Measurements from ENCODE around the gene FMO3.

Gene FMO3

DNA sequence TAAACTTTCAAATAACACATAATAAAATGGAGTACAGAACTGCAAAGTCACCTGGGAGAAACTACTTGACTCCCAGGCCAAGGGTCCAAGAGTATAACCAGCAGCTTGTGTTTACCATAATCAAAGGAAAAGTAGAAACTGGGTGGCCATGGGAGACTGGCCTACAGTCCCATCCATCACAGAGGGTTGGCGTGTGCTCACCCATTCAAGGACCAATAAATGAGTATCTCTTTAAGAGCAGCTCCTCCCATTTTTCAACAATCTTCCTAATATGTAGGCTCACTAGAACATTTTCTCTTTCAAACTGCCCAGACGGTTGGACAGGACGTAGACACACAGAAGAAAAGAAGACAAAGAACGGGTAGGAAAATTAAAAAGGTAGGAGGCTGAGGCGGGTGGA is at the start of gene FMO3:
TSS of gene FMO3 (plus strand) at position 302 of the 400 bp plus-strand sequence. CDS start 1,754 bp downstream, outside the sequence.
- DNase-seq (ENCODE audit: low read depth in 2 of 2), result no peak

DNA sequence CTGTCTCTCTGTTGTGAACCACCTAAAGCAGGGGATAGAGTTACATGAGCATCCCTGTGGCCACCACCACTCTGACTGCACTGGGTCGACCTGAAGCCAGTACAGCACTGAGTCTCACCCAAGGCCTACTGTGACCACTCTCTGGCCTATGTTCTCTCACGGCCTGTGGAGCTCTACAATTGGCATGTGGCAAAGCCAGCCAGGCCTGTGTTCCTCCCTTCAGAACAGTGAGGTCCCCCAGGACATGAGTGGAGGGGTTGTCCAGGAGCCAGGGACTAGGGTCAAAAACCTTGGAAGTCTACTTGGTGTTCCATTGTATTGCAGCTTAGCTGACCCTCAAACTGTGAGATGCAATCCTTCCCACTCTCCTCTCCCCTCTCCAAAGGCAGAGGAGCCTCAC is 42.7 kb upstream of the FMO3 start:
- DNase-seq (ENCODE audit: low read depth in 2 of 2), result no peak

DNA sequence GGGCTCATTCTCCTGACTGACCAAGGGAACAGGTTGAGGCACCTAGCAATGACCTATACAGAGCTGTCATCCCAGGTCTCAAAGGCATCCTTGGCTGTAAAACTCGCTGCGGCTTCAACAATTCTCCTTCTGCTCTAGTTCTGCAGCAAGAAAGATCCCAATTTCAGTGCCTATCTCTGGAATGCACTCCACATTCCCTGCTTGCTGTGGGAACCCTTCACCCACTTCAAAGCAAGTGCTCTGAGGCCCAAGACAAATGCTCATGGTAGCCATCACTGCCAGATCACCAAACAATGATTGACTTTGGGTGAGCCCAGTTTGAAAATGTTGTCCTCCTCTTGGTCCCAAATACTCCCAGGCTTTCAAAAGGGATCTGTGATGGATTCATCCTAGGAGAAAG is 37.7 kb upstream of the FMO3 start:
- DNase-seq (ENCODE audit: low read depth in 2 of 2), result no peak

DNA sequence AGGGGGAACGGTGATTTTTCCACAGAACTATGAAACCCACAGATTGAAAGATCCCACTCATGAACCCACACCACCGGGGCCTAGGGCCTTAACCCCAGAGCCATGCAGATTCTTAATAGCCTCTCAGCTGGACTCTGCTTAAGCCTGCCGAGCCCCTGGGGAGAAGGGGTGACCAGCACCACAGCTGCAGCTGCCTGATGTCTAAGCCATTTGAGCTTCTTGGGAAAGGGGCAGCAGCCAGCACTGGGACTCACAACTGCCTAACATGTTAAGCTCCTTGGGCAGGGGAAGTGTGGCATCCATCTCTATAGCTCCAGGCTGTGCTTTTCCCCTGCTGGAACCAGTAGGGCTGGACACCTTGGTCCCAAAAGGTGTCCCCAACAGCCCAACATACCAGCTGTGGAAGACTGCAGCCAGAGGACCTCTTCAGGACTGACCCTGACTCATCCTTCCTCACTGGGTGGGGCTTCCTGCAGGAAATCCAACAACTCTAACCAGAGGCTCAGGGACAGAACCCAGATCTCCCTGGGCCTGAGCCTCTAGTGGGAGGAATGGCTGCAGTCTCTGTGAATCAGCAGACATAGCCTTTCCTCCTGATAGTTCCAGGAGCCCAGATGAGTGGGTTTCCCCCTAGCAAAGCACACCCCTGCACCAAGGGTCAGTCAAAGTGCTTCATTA is 34.6 kb upstream of the FMO3 start:
- DNase-seq (ENCODE audit: low read depth in 2 of 2), result no peak

DNA sequence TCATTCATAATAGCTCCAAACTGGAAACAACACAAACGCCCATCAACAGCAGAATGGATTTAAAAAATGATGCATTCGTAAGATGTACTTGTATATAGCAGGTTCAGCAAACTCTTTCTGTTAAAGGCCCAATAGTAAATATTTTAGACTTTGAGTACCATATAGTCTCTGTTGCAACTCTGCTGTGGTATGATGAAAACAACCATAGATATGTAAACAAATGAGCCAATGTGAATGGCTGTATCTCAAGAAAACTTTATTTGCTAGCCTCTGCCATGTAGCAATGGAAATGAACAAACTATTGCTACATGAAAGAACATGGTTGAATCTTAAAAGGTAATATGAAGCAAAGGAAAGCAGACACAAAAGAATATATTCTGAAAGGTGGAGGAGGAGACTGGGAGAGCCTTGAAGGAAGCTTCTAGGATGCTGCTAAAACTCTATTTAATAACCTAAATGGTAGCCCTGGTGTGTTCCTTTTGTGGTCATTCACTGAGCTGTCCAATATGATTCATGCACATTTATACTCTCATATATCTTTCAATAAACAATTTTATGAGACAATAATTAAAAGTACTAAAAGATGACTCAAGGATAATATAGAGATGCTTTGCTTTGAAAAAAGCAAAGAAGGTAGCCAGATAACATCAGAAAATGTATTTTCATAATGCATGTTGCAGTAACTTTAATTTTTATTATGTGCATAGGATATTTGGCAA is 29.1 kb upstream of the FMO3 start:
- no peak for DNase-seq (ENCODE audit: low read depth in 2 of 2)

GRCh38 chr1:171062902-171063301 is 27.8 kb upstream of the FMO3 start:
- no peak for DNase-seq (ENCODE audit: low read depth in 2 of 2)

- no peak for DNase-seq (ENCODE audit: low read depth in 2 of 2)
These were observed 15.7 kb upstream of the FMO3 start for GRCh38 chr1:171075041-171075440.

DNA sequence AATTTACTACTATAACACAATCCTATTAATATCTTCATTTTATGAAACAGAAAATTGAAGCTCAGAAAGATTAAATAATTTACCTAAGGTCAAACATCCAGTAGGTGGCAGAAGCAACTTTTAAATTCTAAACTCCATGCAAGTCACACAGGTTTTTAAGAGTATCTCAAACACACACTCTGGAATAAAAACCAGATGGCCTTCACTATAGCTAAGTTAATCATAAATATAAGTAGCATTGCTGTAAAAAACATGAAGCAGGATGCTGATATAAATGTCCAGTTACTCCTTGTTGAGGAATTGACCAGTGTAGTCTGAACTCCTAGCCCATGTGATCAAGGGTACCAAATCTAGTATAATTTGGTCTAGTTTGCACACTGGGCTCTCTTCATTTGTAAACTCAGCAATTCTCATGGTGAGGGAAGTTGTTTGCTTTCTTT is 9.4 kb upstream of the FMO3 start:
- no peak for DNase-seq (ENCODE audit: low read depth in 2 of 2)

DNA sequence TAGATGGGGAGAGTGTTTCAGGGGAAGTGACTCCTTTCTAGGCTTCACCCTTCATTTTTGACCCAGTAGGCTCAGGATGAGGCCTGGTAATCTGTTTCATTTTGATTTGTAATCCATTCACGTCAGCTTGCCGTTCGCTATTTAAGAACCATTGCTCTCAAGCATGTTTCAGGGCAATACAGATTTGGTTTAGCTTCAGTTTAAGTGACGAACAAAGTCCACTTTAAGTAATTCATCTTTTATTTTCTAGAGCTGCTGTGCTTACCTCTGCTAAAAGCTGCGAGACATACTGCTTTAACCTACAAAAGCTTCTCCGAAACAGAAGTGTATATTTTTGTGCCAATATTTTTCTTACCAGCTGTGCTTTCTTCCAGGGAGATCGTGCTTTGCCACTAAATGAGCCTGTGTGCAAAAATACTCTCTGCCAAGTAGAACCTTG is 8.9 kb upstream of the FMO3 start:
- DNase-seq (ENCODE audit: low read depth in 2 of 2), result no peak

GRCh38 chr1:171082606-171083005 is 8.1 kb upstream of the FMO3 start:
- no peak for DNase-seq (ENCODE audit: low read depth in 2 of 2)

GRCh38 chr1:171083222-171083621 is 7.5 kb upstream of the FMO3 start:
- no peak for DNase-seq (ENCODE audit: low read depth in 2 of 2)

- DNase-seq (ENCODE audit: low read depth in 2 of 2), result no peak
These were observed 6.6 kb upstream of the FMO3 start for GRCh38 chr1:171084091-171084490.

GRCh38 chr1:171084870-171085269 is 5.8 kb upstream of the FMO3 start:
- no peak for DNase-seq (ENCODE audit: low read depth in 2 of 2)

DNA sequence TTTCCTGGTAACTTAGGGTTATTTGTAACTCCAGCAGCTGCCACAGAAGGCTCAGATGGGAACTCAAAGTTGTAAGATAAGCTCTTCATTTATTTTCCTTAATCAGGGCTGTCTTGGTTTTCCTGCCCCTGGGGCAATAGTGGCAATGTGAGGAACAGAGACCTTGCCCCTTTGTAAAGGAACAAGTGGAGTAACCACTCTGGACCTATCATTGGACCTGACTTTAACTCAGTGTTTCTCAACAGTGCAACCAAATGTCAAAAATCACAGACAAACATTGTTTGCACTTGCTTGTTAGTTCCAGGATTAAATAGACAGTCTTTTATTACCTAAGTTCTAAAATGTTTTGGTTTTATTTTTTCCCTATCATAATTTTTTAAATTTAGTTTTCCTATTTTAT is 2.8 kb upstream of the FMO3 start:
- no peak for DNase-seq (ENCODE audit: low read depth in 2 of 2)

GRCh38 chr1:171103862-171104261 is 13.2 kb downstream of the FMO3 start:
- DNase-seq (ENCODE audit: low read depth in 2 of 2), result no peak

GRCh38 chr1:171107262-171107940 is 16.7 kb downstream of the FMO3 start:
- DNase-seq (ENCODE audit: low read depth in 2 of 2), result no peak

DNA sequence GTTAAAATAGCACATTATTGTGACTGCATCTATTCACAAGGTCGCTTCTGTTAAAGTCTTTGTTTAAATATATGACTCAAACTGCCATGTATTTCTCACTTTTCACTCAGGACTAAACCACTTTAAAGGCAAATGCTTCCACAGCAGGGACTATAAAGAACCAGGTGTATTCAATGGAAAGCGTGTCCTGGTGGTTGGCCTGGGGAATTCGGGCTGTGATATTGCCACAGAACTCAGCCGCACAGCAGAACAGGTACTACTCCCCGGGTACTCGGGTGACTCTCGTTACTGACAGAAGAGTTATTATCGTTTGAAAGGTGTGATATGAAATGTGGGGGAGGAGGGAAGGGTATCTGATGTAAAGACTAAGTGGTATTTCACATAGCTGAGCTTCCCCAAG is 17.3 kb downstream of the FMO3 start:
- no peak for DNase-seq (ENCODE audit: low read depth in 2 of 2)

GRCh38 chr1:171109966-171110365 is 19.3 kb downstream of the FMO3 start:
- DNase-seq (ENCODE audit: low read depth in 2 of 2), result no peak

- DNase-seq (ENCODE audit: low read depth in 2 of 2), result no peak
These were observed 20.1 kb downstream of the FMO3 start for GRCh38 chr1:171110621-171111326.

DNA sequence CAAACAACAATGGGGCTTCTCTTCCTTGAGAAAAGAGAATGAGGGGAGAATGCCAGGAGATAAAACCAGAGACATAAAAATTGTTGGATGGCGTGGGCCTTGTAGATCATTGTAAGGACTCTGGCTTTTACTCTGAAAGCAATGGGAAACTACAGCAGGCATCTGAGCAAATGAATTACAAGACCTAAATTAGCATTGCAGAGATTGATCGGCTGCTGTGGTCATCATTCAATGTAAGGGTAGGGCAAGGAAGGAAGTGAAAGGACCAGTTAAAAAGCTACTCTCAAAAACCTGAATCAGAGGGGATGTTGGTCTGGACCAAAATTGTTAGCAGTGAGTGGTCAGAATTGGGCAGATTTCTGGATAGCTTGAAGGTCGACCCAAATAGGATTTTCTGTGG is 21.4 kb downstream of the FMO3 start:
- no peak for DNase-seq (ENCODE audit: low read depth in 2 of 2)

- no peak for DNase-seq (ENCODE audit: low read depth in 2 of 2)
These were observed 22.7 kb downstream of the FMO3 start for GRCh38 chr1:171113382-171113781.

GRCh38 chr1:171115280-171115897 is 24.7 kb downstream of the FMO3 start:
- DNase-seq (ENCODE audit: low read depth in 2 of 2), result no peak

Measured in stimulated activated CD8-positive, alpha-beta memory T cell treated with anti-CD3 and anti-CD28 coated beads, Interleukin-15, amount 100 ng/mL, for 4 hours (primary cell).